ENCODE data around the gene C20orf144. TPM values are rescaled to one million over a fixed set of nuclear protein-coding genes. Genes with fewer than 3 reads are reported as not detected.
A peak's percentile ranks its signal among the peaks of the same experiment; 100 is the strongest.

The C20orf144 gene
- total and polyA plus RNA-seq, 9 donors = 0.05 to 0.46 TPM; not detected in 7

DNA sequence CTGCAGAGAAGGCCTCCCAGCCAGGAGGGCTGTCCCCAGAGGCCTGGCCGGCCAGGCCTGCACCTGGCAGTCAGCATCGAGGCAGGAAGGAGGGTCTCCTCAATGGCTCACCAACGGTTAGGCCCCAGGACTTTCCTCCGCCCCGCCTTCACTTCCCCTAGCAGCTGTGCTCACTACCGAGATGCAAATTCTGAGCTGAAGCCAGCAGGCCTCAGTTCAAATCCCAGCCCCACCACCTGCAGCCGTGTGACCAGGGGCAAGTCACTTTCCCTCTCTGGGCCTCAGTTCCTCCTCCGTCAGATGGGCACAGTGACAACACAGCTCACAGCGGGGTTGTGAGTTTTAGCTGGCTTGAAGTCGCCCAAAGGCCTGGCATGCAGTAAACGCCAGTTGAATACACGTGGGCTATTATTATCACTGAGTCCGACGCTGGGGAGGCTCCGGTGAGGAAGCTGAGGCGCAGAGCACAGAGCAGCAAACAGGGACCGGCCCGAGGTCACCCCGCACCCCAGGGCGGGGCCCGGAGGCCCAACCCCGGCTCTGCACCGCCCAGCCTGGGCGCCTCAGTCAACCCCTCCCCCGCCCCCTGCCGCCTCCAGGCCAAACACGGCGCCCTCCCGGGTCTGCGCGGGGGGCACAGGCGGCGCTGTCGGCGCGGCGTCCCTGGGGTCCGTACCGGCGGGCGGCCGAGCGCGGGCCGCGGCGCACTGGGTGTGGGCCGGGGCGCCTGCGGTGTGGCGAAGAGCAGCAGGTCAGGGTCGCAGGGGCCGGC is 23.4 kb downstream of the C20orf144 start:
- peak in 2 of 5 donors; percentile 46 to 53 for DNase-seq
- Histone ChIP-seq H3K4me3 (peak overlapping the region; percentile 21), H3K36me3 (no peaks in the 10 kb centered on the region), H3K4me1 (ENCODE audit: insufficient read depth) (peaks cover 24% of the 10 kb centered on the region), H3K27me3 (no peaks in the 10 kb centered on the region), H3K27ac (no peak overlapping the region), H3K9me3 (no peaks in the 10 kb centered on the region)
- TF ChIP-seq, protein P1, sequence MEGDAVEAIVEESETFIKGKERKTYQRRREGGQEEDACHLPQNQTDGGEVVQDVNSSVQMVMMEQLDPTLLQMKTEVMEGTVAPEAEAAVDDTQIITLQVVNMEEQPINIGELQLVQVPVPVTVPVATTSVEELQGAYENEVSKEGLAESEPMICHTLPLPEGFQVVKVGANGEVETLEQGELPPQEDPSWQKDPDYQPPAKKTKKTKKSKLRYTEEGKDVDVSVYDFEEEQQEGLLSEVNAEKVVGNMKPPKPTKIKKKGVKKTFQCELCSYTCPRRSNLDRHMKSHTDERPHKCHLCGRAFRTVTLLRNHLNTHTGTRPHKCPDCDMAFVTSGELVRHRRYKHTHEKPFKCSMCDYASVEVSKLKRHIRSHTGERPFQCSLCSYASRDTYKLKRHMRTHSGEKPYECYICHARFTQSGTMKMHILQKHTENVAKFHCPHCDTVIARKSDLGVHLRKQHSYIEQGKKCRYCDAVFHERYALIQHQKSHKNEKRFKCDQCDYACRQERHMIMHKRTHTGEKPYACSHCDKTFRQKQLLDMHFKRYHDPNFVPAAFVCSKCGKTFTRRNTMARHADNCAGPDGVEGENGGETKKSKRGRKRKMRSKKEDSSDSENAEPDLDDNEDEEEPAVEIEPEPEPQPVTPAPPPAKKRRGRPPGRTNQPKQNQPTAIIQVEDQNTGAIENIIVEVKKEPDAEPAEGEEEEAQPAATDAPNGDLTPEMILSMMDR (IDR thresholded peaks at IDR 0.05) = no peak
- no peak for TF ChIP-seq EP300 (IDR thresholded peaks at IDR 0.05)
- no peak for TF ChIP-seq POLR2A (IDR thresholded peaks at IDR 0.05)
- WGBS, 3 donors = 2 to 5% (median 3%) methylated on average over 31 to 53 of the region's 53 CpGs
- intact Hi-C loops (cut with DNase I) = no loop called here

DNA sequence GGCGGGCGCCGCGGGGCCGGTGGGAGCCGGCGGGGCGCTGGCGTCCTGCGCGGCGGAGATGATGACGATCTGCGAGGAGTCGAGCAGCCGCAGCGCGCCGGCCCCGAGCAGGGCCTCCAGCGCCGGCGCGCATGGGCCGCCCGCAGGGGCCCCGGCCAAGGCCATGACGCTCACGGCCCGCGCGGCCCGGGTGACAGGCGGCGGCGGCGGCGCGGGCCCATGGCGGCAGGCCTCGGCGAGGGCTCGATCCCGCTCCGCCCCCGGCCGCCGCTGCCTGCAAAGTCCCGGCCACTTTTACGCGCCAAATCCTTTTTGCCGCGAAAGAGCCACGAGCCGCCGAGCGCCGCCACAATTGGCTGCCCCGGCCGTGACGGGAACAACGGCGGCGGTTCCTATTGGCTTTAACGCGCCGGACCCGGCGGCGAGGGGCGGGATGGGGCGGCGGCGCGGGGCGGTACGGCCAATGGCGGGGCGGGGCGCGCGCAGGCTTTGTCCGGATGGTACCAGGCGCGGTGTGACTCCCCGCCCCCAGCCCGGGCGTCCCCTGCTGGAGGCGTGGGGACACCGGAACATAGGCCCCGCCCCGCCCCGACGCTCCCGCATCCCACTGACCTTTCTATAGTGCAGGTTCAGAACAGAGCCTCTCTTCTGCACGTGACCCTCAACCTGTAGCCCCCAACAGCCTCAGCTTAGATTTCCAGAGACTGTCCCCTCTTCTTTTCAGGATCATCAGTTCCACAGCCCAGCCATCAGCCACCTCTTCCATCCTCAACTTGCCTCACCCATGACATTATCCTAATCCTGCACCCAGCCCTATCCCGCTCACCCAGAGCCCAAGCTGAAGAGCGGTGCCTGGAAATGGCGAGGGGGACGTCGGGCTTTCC is 24.2 kb downstream of the C20orf144 start, which contains the start of gene E2F1:
TSS of gene E2F1 (minus strand) at position 286 of the 884 bp plus-strand sequence. CDS start at position 165, 121 bp downstream.
- H3K36me3 ChIP-seq = no peaks in the 10 kb centered on the region
- H3K4me1 ChIP-seq (ENCODE audit: insufficient read depth) = peaks cover 21% of the 10 kb centered on the region
- intact Hi-C loops (cut with DNase I) = no loop called here
- H3K27ac ChIP-seq = peak within 1 kb of the TSS; percentile 50 to 61
- H3K9me3 ChIP-seq = no peaks in the 10 kb centered on the region
- TF ChIP-seq, protein P1 (IDR thresholded peaks at IDR 0.05) = peak in 2 of 3 donors; percentile 31 to 67
- no peak for TF ChIP-seq EP300 (IDR thresholded peaks at IDR 0.05)
- H3K27me3 ChIP-seq = no peaks in the 10 kb centered on the region
- H3K4me3 ChIP-seq = peak within 1 kb of the TSS; percentile 21
- DNase-seq = peak; percentile 93 to 97 (median 95)
- 2 to 7% (median 3%) methylated on average over 32 to 100 of the region's 101 CpGs for WGBS, 3 donors

DNA sequence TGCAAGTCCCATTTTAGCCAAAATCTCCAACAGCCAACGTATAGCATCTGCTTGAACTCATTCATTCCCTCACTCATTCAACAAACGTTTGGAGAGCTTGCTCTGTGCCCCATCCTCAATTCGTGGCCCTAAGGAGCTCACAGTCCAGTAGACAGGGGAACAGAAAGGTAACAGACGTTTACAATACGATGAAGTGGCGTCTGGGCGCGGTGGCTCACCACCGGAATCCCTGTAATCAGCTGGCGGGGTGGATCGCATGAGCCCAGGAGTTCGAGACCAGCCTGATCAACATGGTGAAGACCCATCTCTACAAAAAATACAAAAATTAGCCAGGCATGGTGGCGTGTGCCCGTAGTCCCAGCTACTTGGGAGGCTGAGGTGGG is 24.8 kb downstream of the C20orf144 start:
- Histone ChIP-seq H3K4me3 (no peak overlapping the region), H3K9me3 (no peaks in the 10 kb centered on the region), H3K27ac (peak overlapping the region; percentile 50 to 61), H3K36me3 (no peaks in the 10 kb centered on the region), H3K27me3 (no peaks in the 10 kb centered on the region), H3K4me1 (ENCODE audit: insufficient read depth) (peaks cover 17% of the 10 kb centered on the region)
- intact Hi-C loops (cut with DNase I) = no loop called here
- peak in 1 of 5 donors; percentile 37 for DNase-seq
- no peak for TF ChIP-seq POLR2A (IDR thresholded peaks at IDR 0.05)
- TF ChIP-seq, protein P1 (IDR thresholded peaks at IDR 0.05) = no peak
- no peak for TF ChIP-seq EP300 (IDR thresholded peaks at IDR 0.05)
- WGBS, 3 donors = 80 to 84% (median 82%) methylated on average over 14 of the region's 14 CpGs

DNA sequence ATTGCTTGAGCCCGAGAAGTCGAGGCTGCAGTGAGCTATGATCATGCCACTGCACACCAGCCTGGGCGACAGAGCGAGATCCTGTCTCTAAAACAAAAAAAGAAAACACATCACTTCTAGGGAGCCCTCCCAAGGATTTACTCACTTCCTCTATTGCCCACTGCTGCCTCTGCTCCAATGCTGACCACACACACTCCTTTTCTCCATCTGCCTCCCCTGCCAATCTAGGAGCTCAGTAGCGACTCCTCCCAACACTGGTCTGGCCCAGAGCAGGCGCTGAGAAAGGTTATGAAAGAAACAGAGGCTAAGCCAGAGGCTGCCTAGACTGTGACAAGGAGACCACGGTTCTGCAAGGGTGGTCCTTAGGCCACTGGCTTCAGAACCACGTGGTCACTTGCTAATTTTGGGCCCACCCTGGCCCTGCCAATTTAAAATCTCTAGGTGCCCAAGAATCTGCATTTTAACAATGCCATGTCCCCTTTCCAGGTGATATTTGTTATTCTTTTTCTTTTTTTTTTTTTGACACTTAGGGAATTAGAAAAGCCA is 25.3 kb downstream of the C20orf144 start:
- H3K27ac ChIP-seq = peak overlapping the region; percentile 50 to 61
- no peaks in the 10 kb centered on the region for H3K9me3 ChIP-seq
- H3K4me1 ChIP-seq (ENCODE audit: insufficient read depth) = peaks cover 17% of the 10 kb centered on the region
- H3K36me3 ChIP-seq = no peaks in the 10 kb centered on the region
- DNase-seq = peak in 1 of 5 donors; percentile 27
- 70 to 75% (median 74%) methylated on average over 8 of the region's 8 CpGs for WGBS, 3 donors
- intact Hi-C loops (cut with DNase I) = no loop called here
- no peaks in the 10 kb centered on the region for H3K27me3 ChIP-seq
- no peak for TF ChIP-seq EP300 (IDR thresholded peaks at IDR 0.05)
- TF ChIP-seq, protein P1 (IDR thresholded peaks at IDR 0.05) = no peak
- H3K4me3 ChIP-seq = no peak overlapping the region
